ENCODE results near the gene GABBR2. TPM values are rescaled to one million over a fixed set of nuclear protein-coding genes. Genes with fewer than 3 reads are reported as not detected.

GABBR2 gene
- polyA plus RNA-seq, 1 of the 3 experiments (the other 2 are of a cell fraction): not detected

GRCh38 chr9:98567540-98568233 is 141.0 kb downstream of the GABBR2 start:
- no peak for DNase-seq
- 57% methylated on average over 10 of the region's 10 CpGs for WGBS (ENCODE audit: low lambda C conversion rate)
- ChIA-PET CTCF (interaction anchor here (1.3 kb wide), 1 partner anchor 208 kb away, joined by 3 read pairs; no protein-coding TSS in a partner anchor), POLR2A (no interaction called here)
- H3K4me1 ChIP-seq (ENCODE audit: control insufficient read depth in 1 of 2, insufficient read depth in 2 of 2, low read depth in 1 of 2, low read length in 1 of 2): no peaks in the 10 kb centered on the region; a peak in 1 of 4 replicates
- no peaks in the 10 kb centered on the region for H3K9me2 ChIP-seq
- no peak overlapping the region for H2AFZ ChIP-seq (ENCODE audit: low read depth)
- H4K20me1 ChIP-seq (ENCODE audit: insufficient read depth): no peaks in the 10 kb centered on the region
- H3K36me3 ChIP-seq (replicated peaks in 1 of 2; ENCODE audit: control insufficient read depth in 1 of 2, insufficient read depth in 2 of 2, low read length in 1 of 2): no peaks in the 10 kb centered on the region
- no peaks in the 10 kb centered on the region for H3K79me2 ChIP-seq (ENCODE audit: insufficient read depth)
- H3K27me3 ChIP-seq (ENCODE audit: insufficient read depth): no peaks in the 10 kb centered on the region; the same call in 1 of the 2 replicates
- H3F3A ChIP-seq (replicated peaks; ENCODE audit: insufficient read depth): no peaks in the 10 kb centered on the region
- no peak for TF ChIP-seq USF1 (IDR thresholded peaks at IDR 0.05; ENCODE audit: borderline replicate concordance, low read depth)
- no peak for TF ChIP-seq RFX5 (IDR thresholded peaks at IDR 0.05; ENCODE audit: low read length)
- no peak for TF ChIP-seq RXRA (IDR thresholded peaks at IDR 0.05; ENCODE audit: borderline replicate concordance, low read depth)
- TF ChIP-seq GABPA (IDR thresholded peaks at IDR 0.05; ENCODE audit: low read depth): no peak
- TF ChIP-seq FOXM1 (IDR thresholded peaks at IDR 0.05; ENCODE audit: low read depth): no peak
- no peak for TF ChIP-seq RAD21 (IDR thresholded peaks at IDR 0.05; ENCODE audit: low read length)
- no peak for TF ChIP-seq FOSL2 (IDR thresholded peaks at IDR 0.05; ENCODE audit: borderline replicate concordance, low read depth)
- TF ChIP-seq SIN3A (IDR thresholded peaks at IDR 0.05; ENCODE audit: borderline replicate concordance, low read depth, low read length): no peak
- no peak for TF ChIP-seq MXI1 (IDR thresholded peaks at IDR 0.05; ENCODE audit: low read depth, low read length)
- TF ChIP-seq POLR2AphosphoS5 (IDR thresholded peaks at IDR 0.05; ENCODE audit: low read depth, low read length): no peak
- TF ChIP-seq IRF3 (IDR thresholded peaks at IDR 0.05; ENCODE audit: low read depth, low read length): no peak
- no peak for TF ChIP-seq ELF1 (IDR thresholded peaks at IDR 0.05)
- no peaks in the 10 kb centered on the region for H3K9me3 ChIP-seq
- H3K4me2 ChIP-seq: no peak overlapping the region
- no peak overlapping the region for H3K9ac ChIP-seq
- H3K4me3 ChIP-seq (ENCODE audit: low read depth in 2 of 2, low read length in 1 of 2): no peak overlapping the region
- no peak overlapping the region for H3K27ac ChIP-seq (ENCODE audit: low read depth in 2 of 2, low read length in 1 of 2)

GRCh38 chr9:98565152-98566135 is 143.3 kb downstream of the GABBR2 start:
- no peaks in the 10 kb centered on the region for H3K9me2 ChIP-seq
- H3K4me3 ChIP-seq (ENCODE audit: low read depth in 2 of 2, low read length in 1 of 2): no peak overlapping the region
- WGBS (ENCODE audit: low lambda C conversion rate): 51% methylated on average over 9 of the region's 15 CpGs
- TF ChIP-seq PBX3 (IDR thresholded peaks at IDR 0.05) (no peak), TEAD4 (IDR thresholded peaks at IDR 0.05; ENCODE audit: borderline replicate concordance, insufficient read depth) (no peak), NFIC (IDR thresholded peaks at IDR 0.05; ENCODE audit: borderline replicate concordance) (no peak), REST (IDR thresholded peaks at IDR 0.05; ENCODE audit: low read depth, low read length) (no peak), TAF1 (IDR thresholded peaks at IDR 0.05; ENCODE audit: borderline replicate concordance, low read depth, low read length) (no peak), RCOR1 (IDR thresholded peaks at IDR 0.05; ENCODE audit: low read length) (no peak), CHD2 (IDR thresholded peaks at IDR 0.05; ENCODE audit: low read length, partially characterized antibody) (no peak), FOXJ3 (CRISPR knock-in tag; IDR thresholded peaks at IDR 0.05) (no peak)

More at GRCh38 chr9:98565152-98566135, 143.3 kb downstream of the GABBR2 start:
- Histone ChIP-seq H3K27me3 (ENCODE audit: insufficient read depth) (no peaks in the 10 kb centered on the region; the same call in 1 of the 2 replicates), H3K36me3 (replicated peaks in 1 of 2; ENCODE audit: control insufficient read depth in 1 of 2, insufficient read depth in 2 of 2, low read length in 1 of 2) (no peaks in the 10 kb centered on the region), H4K20me1 (ENCODE audit: insufficient read depth) (no peaks in the 10 kb centered on the region), H3K9ac (no peak overlapping the region), H3K79me2 (ENCODE audit: insufficient read depth) (no peaks in the 10 kb centered on the region), H3F3A (replicated peaks; ENCODE audit: insufficient read depth) (no peaks in the 10 kb centered on the region), H3K4me1 (ENCODE audit: control insufficient read depth in 1 of 2, insufficient read depth in 2 of 2, low read depth in 1 of 2, low read length in 1 of 2) (no peaks in the 10 kb centered on the region; a peak in 1 of 4 replicates), H2AFZ (ENCODE audit: low read depth) (no peak overlapping the region), H3K4me2 (no peak overlapping the region), H3K9me3 (no peaks in the 10 kb centered on the region), H3K27ac (ENCODE audit: low read depth in 2 of 2, low read length in 1 of 2) (no peak overlapping the region)
- ChIA-PET CTCF (interaction anchor here (1.4 to 1.5 kb wide), 2 partner anchors 105 to 210 kb away, joined by 3 to 5 read pairs; no protein-coding TSS in a partner anchor), POLR2A (no interaction called here)
- DNase-seq: no peak
